HG03025 (cell line): Measurements from ENCODE around the gene MT1H.

Source experiments
- ATAC-seq: cut with Tn5 transposase; IDR thresholded peaks from one replicate; pipeline ENCODE4 v1.9.1; 2021; ENCODE audit warnings: mild to moderate bottlenecking, moderate library complexity; ENCODE audit not compliant: unreplicated experiment, low FRiP score

Gene MT1H

GRCh38 chr16:56635441-56635967 is 34.1 kb upstream of the MT1H start:
- no peak for ATAC-seq

DNA sequence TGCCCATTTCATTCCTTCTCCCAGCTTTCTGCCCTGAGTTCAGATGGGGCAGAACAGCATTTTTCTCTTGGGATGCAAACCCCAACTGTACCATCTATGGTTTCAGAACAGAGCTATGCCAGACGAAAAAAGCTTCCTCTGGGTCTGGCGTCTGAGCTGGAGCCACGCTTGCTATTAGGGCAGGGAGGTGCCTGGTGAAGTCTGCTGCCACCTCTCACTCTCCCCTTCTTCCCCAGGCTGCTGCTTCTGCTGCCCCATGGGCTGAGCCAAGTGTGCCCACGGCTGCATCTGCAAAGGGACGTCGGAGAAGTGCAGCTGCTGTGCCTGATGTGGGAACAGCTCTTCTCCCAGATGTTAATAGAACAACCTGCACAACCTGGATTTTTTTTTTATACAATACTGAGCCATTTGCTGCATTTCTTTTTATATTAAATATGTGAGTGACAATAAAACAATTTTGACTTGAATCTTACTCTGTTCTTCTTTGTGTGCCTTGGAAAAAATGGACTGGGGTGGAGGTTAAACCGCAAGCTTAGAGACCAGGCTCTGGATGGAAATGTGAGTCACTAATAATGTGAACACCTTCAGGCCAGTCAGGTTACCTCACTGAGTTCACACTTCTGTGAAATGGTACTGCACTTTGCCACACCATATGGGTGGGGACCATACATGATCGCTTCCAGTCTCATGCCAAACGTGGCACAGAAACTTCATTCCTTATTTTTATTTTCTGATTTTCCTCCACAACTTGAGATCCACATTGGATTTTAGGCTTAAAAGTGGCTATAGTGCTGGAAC is 32.8 kb upstream of the MT1H start:
- ATAC-seq = no peak

- ATAC-seq = no peak
Measured at GRCh38 chr16:56637814-56638750, 31.5 kb upstream of the MT1H start, which contains the start of gene MT1A. Gene MT1A (plus strand): TSS chr16:56638666. CDS start chr16:56638739, 73 bp downstream.

GRCh38 chr16:56639045-56639444 is 30.6 kb upstream of the MT1H start:
- no peak for ATAC-seq

DNA sequence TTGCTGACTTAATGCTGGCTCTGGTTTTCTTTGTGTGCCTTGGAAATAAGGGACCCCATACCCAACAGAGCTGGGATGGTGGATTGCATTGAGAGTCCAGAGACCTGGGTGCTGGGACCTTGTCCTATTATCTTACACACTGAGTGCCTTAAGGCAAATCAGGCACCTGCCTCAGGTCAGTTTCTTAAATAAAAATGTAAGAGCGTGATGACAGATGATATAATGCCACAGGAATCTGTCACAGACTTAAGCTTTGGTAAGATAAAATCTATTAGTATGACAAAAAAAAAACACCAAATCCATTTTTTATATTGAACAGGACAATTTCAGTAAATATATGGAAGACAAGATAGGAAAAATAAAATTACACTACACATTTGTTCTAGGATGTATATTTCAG is 29.5 kb upstream of the MT1H start:
- no peak for ATAC-seq

DNA sequence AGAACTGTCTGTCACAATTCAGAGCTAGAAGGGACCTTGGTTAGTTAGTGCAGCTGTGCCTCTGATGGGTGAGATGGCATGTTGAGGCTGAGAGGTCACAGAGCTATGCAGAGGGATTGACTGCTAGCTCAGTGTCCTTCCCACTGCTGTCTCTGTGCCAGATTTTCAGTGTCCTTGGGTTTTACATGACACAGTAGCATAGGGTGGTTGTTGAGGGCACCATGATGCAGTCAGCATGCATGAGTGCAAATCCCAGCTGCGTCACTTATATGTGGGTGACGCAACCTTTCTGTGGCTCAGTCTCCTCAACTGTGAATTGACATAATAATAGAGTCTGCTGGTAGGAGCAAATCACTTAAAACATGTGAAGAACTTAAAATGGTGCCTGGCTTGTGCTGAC is 28.4 kb upstream of the MT1H start:
- ATAC-seq = no peak

DNA sequence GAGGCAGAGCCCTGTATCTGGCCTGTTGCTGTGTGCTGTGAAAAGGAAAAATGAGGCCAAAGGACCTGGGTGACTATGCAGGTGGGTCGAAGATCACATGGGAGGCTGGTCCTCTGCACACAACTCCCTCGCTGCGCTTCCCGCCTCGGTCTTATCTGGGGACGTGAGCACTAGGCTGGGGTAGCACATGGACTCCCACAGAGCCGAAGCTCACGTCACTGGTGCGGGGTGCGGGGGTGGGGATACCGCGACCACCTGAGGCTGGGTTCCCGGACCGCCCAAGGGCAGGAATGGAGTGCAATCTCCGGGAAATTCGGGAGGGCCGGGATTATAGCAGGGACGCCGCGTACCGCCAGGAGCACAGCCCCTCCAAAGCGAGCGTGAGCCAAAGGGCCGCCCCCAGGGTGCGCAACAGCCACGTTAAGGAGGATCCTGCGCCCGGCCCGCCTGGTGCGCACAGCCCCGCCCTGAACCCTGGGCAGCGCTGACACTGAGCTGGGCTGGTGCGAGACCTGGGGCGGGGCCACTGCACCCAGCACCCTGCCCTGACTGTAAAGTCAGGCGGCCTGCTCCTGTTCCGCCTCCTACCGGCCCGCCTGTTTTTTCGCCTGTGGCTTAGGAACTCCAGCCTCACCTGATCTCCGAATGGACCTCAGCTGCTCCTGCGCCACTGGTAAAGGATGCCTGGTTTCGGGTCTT is 26.4 kb upstream of the MT1H start:
- no peak for ATAC-seq

GRCh38 chr16:56643833-56644232 is 25.8 kb upstream of the MT1H start:
- ATAC-seq = no peak

- ATAC-seq = no peak
Measured at GRCh38 chr16:56645311-56645710, 24.3 kb upstream of the MT1H start.

DNA sequence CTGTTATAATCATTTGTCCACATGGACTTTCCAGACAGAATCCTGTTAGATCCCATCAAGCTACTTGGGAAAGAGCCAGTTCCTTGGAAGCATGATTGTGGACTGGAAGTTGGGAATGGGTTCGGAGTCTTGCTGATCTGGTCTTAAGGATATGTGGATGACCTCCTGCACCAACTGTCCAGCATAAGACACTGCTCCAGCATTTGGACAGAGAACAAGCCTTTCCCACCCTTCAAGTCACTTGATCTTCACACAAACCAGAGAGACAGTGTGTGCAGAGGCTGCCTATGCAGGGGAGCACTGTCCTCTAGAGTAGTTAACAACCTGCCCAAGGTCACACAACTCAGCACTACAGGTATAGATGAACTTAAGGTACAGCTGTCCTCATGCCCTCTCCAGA is 23.8 kb upstream of the MT1H start:
- no peak for ATAC-seq

DNA sequence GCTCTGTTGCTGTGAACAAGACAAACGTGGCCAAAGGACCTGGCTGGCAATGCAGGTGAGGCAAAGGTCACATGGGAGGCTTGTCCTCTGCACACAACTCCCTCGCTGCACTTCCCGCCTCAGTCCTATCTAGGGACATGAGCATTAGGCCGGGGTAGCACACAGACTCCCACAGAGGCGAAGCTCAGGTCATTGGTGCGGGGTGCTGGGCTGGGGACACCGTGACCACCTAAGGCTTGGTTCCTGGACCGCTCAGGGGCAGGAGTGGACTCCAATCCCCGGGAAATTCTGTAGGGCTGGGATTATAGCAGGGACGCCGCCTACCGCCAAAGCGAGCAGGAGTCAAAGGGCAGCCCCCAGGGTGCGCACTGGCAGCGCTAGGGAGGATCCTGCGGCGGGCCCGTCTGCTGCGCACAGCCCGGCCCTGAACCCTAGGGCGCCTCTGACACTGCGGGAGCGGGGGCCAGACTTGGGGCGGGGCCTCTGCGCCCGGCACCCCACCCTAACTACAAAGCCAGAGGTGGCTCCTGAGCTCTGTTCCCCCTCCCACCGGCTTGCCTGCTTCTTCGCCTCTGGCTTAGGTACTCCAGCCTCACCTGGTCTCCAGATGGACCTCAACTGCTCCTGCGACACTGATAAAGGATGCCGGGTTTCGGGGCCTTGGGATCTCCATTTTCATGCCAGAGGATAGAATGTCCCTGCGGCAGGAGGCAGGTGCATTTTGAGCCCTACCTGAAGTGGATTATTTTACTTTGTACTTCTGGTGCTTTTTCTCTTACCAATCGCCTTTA is 21.8 kb upstream of the MT1H start:
- no peak for ATAC-seq

GRCh38 chr16:56649271-56649670 is 20.3 kb upstream of the MT1H start:
- ATAC-seq = no peak

- no peak for ATAC-seq
Measured at GRCh38 chr16:56649820-56650219, 19.8 kb upstream of the MT1H start.

DNA sequence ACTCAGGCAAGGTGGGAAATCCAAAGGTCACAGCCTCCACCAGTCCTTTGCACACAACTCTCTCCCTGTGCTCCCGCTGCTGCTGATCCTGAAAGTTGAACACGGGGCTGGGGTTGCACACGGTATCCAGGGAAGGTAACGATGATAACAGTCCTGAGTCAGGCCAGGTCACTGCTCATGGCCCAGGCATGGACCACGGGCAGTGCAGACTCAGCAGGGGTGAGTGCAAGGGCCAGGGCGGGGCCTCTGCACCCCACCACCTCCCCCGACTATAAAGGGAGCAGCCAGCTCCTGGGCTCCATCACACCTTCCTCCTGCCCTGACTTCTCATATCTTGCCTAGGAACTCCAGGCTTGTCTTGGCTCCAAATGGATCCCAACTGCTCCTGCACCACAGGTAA is 18.0 kb upstream of the MT1H start, which contains the start of gene MT1B:
Gene MT1B, plus strand, starts transcription at position 301 of the 400 bp plus-strand sequence. Its CDS starts 68 bp downstream, at position 369.
- no peak for ATAC-seq

DNA sequence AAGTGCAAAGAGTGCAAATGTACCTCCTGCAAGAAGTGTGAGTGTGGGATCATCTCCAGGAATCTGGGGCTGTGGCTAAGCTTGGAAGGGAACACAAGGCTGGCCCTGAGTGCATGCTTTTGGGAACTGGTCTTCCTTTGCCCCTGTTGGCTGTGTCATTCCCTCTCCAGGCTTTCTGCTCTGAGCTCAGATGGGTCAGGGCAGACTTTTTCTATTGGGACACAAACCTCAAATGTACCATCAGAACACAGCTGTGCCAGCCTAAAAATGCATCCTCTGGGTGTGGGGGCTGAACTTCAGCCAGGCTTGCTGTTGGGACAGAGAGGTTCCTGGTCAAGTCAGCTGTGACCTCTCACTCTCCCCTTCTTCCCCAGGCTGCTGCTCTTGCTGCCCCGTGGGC is 17.0 kb upstream of the MT1H start:
- ATAC-seq = no peak

DNA sequence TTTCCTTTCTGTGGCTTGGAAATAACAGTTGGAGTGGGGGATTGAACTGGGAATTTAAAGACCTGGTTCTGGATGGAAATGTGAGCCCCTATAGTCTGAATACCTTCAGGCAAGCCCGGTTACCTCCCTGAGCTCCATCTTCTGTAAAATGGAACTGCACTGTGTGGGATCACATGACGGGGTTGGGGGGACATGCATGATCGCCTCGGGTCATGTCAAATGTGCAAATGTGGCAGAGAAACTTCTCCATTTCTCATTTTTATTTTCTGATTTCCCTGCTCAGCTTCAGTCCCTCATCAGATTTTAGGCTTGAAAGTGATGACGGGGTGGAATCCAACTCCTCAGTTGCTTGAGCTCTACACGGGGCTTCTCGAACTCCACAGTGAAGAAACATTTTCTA is 16.4 kb upstream of the MT1H start:
- no peak for ATAC-seq

DNA sequence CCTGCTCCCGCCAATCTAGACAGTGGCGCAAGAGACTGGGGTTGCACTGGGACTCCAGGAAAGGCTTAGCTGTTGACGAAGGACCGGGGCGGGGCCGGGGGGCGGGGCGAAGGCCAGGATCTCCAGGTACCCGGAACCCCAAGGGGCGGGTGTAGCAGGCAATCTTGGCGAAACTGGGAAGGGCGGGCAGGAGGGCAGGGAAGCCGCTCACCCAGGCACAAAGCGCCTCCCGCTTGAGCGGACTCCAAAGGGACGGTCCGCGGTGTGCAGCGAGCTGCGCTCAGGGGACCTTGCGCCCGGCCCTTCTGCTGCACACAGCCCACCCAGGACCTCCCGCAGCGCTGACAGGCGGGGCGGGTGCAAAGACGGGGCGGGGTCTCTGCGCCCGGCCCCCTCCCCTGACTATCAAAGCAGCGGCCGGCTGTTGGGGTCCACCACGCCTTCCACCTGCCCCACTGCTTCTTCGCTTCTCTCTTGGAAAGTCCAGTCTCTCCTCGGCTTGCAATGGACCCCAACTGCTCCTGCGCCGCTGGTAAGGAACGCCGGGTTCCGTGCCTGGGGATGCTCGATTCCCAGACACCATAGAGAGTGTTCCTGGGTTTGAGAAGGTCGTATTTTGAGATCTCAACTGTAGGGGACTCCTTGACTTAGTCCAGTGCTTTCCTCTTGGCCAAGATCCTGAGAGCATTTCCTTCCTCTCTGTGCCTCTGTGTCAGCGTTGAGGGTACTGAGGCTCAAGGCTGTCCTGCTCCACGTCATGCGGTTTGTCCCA is 11.9 kb upstream of the MT1H start, which contains the start of gene MT1F:
Gene MT1F, plus strand, starts transcription at position 405 of the 772 bp plus-strand sequence. Its CDS starts 100 bp downstream, at position 505.
- ATAC-seq = no peak

- no peak for ATAC-seq
Measured at GRCh38 chr16:56658327-56658875, 11.2 kb upstream of the MT1H start.
